Osteoblast (primary cell): ENCODE measurements around the gene PROM2. TPM values are rescaled to one million over a fixed set of nuclear protein-coding genes. Genes with fewer than 3 reads are reported as not detected.

Experiments
- DNase-seq: peaks from one replicate; pipeline ENCODE4 v3.0.0; 2011; ENCODE audit warnings: low spot score, mixed read lengths; ENCODE audit not compliant: insufficient read length; ENCODE audit errors: missing footprints
- H2AFZ ChIP-seq: 2 replicates; pipeline ENCODE4 v1.6.0; 2011; ENCODE audit warnings: mild to moderate bottlenecking, low read length
- H3K27ac ChIP-seq: 2 replicates; pipeline ENCODE4 v1.5.1; 2011; ENCODE audit warnings: mild to moderate bottlenecking, low read depth, low read length, moderate library complexity
- H3K27me3 ChIP-seq: 2 replicates; pipeline ENCODE4 v1.6.0; 2012; ENCODE audit warnings: mild to moderate bottlenecking, control low read depth, inconsistent platforms, low read length, moderate library complexity; ENCODE audit not compliant: insufficient read depth
- H3K36me3 ChIP-seq: 2 replicates; pipeline ENCODE4 v1.5.1; 2011; ENCODE audit warnings: mild to moderate bottlenecking, low read length, control low read depth, moderate library complexity; ENCODE audit not compliant: insufficient read depth
- H3K4me1 ChIP-seq: 2 replicates; pipeline ENCODE4 v1.5.1; 2011; ENCODE audit warnings: mild to moderate bottlenecking, low read length, control low read depth, moderate library complexity; ENCODE audit not compliant: insufficient read depth
- H3K4me2 ChIP-seq: 2 replicates; pipeline ENCODE4 v1.6.0; 2011; ENCODE audit warnings: mild to moderate bottlenecking, low read length; ENCODE audit not compliant: insufficient read depth
- H3K4me3 ChIP-seq: fragments of 200-600 bp; sonication (generic); 3 replicates; pipeline ENCODE4 v1.5.1; 2012; ENCODE audit warnings: mild to moderate bottlenecking, low read length, inconsistent platforms; ENCODE audit not compliant: insufficient read depth
- H3K79me2 ChIP-seq: 2 replicates; pipeline ENCODE4 v1.6.0; 2012; ENCODE audit warnings: mild to moderate bottlenecking, low read length, control low read depth, inconsistent platforms; ENCODE audit not compliant: insufficient read depth
- H3K9me3 ChIP-seq: 2 replicates; pipeline ENCODE4 v1.5.1; 2011; ENCODE audit warnings: low read depth, low read length, control low read depth
- H4K20me1 ChIP-seq: 2 replicates; pipeline ENCODE4 v1.6.0; 2012; ENCODE audit warnings: mild to moderate bottlenecking, low read length, control low read depth; ENCODE audit not compliant: insufficient read depth
- CTCF ChIP-seq: IDR thresholded peaks from 2 replicates; pipeline ENCODE4 v1.5.1; 2011; ENCODE audit warnings: mild to moderate bottlenecking, low read depth, low read length, moderate library complexity; ENCODE audit errors: extremely low read depth
- total RNA-seq: library from RNA; depleted of rRNA; stranded (reverse); fragments of >200 nt; gene quantifications from 2 replicates; pipeline ENCODE4 v1.2.3, GENCODE V29; 2012

PROM2 gene
- total RNA-seq, 1 donor, result 0.36 TPM

GRCh38 chr2:95323347-95324155 is 49.3 kb downstream of the PROM2 start:
- Histone ChIP-seq H3K4me1 (peaks cover 2% of the 10 kb centered on the region), H2AFZ (no peak overlapping the region), H3K36me3 (no peaks in the 10 kb centered on the region), H4K20me1 (no peaks in the 10 kb centered on the region), H3K79me2 (no peaks in the 10 kb centered on the region), H3K4me2 (no peak overlapping the region), H3K27ac (no peak overlapping the region), H3K4me3 (no peak overlapping the region), H3K27me3 (peaks cover 3% of the 10 kb centered on the region), H3K9me3 (no peaks in the 10 kb centered on the region)
- TF ChIP-seq CTCF, result no peak
- peak; percentile 93 for DNase-seq

- no peaks in the 10 kb centered on the region for H3K36me3 ChIP-seq
- no peak overlapping the region for H3K4me2 ChIP-seq
- DNase-seq, result no peak
- H3K27me3 ChIP-seq, result no peaks in the 10 kb centered on the region
- H3K9me3 ChIP-seq, result no peaks in the 10 kb centered on the region
- TF ChIP-seq CTCF, result no peak
- H3K79me2 ChIP-seq, result no peaks in the 10 kb centered on the region
- no peaks in the 10 kb centered on the region for H4K20me1 ChIP-seq
- H2AFZ ChIP-seq, result no peak overlapping the region
- H3K4me1 ChIP-seq, result peaks cover 2% of the 10 kb centered on the region
- H3K27ac ChIP-seq, result no peak overlapping the region
- H3K4me3 ChIP-seq, result no peak overlapping the region
These were observed 50.8 kb downstream of the PROM2 start for GRCh38 chr2:95325026-95325425.

- Histone ChIP-seq H3K36me3 (no peaks in the 10 kb centered on the region), H3K79me2 (no peaks in the 10 kb centered on the region), H3K27me3 (no peaks in the 10 kb centered on the region), H4K20me1 (no peaks in the 10 kb centered on the region), H3K9me3 (no peaks in the 10 kb centered on the region), H3K27ac (no peak overlapping the region), H3K4me3 (no peak overlapping the region), H3K4me1 (peaks cover 2% of the 10 kb centered on the region), H3K4me2 (no peak overlapping the region), H2AFZ (no peak overlapping the region)
- TF ChIP-seq CTCF, result no peak
- DNase-seq, result no peak
These were observed 51.6 kb downstream of the PROM2 start for GRCh38 chr2:95325590-95326432.
